ENCODE results near the gene TCP11L2. TPM values are rescaled to one million over a fixed set of nuclear protein-coding genes. Genes with fewer than 3 reads are reported as not detected.
"Not testable (repeated sequence)": the region's sequence is repeated elsewhere in the genome, so short reads cannot be mapped to it uniquely, and the experiment has no call there.

Gene TCP11L2
- total RNA-seq, 2 experiments from 2014 or later: 40.9 to 50.8 TPM

DNA sequence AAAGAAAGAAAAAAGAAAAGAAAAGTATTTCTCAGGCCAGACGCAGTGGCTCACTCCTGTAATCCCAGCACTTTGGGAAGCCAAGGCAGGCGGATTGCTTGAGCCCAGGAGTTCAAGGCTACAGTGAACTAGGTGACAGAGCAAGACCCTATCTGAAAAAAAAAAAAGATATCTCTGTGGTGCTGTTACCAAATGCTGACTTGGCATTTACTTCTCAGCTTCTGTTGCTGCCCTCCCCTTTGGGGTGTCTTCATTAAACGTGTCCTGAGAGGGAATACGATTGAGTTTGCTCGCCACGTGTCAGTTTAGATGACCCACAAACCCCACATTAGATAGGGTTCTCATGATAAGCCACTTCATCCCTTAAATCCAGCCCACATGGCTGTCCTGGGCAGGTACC is 50.6 kb downstream of the TCP11L2 start:
- Mint-ChIP-seq H3K4me1 (peaks cover 6% of the 10 kb centered on the region), H3K9me3 (no peaks in the 10 kb centered on the region), H3K36me3 (no peaks in the 10 kb centered on the region), H3K4me3 (no peak overlapping the region), H3K27ac (no peak overlapping the region), H3K27me3 (peaks cover 4% of the 10 kb centered on the region)
- ATAC-seq (ENCODE audit: low read depth) (no peak), DNase-seq (no peak)
- POLR2A ChIA-PET: no interaction called here

- H3K36me3 Mint-ChIP-seq: no peaks in the 10 kb centered on the region
- ATAC-seq (ENCODE audit: low read depth): peak; percentile 91
- peak; percentile 96 for DNase-seq
- POLR2A ChIA-PET: interaction anchor here (0.6 to 2.5 kb wide), 13 partner anchors 10 to 600 kb away, joined by 3 to 23 read pairs (median 4); partner anchors contain the start of genes TCP11L2 and TMEM263
- no peaks in the 10 kb centered on the region for H3K9me3 Mint-ChIP-seq
- H3K27me3 Mint-ChIP-seq: no peaks in the 10 kb centered on the region
- peaks cover 12% of the 10 kb centered on the region for H3K4me1 Mint-ChIP-seq
- peak within 1 kb of the TSS; percentile 80 for H3K4me3 Mint-ChIP-seq
- peak within 1 kb of the TSS; percentile 80 for H3K27ac Mint-ChIP-seq
Measured at GRCh38 chr12:106357549-106358395, 55.2 kb downstream of the TCP11L2 start, which contains the start of gene POLR3B. TSS of gene POLR3B (plus strand) at chr12:106357748. CDS start at chr12:106357880, 132 bp downstream.

GRCh38 chr12:106358396-106359241 is 56.1 kb downstream of the TCP11L2 start:
- peak overlapping the region; percentile 80 for H3K27ac Mint-ChIP-seq
- no peaks in the 10 kb centered on the region for H3K27me3 Mint-ChIP-seq
- H3K36me3 Mint-ChIP-seq: no peaks in the 10 kb centered on the region
- H3K9me3 Mint-ChIP-seq: no peaks in the 10 kb centered on the region
- H3K4me3 Mint-ChIP-seq: peak overlapping the region; percentile 80
- peaks cover 12% of the 10 kb centered on the region for H3K4me1 Mint-ChIP-seq
- no peak for ATAC-seq (ENCODE audit: low read depth)
- POLR2A ChIA-PET: interaction anchor here (0.6 to 2.5 kb wide), 9 partner anchors 14 to 599 kb away, joined by 3 to 23 read pairs (median 4); partner anchors contain the start of genes TCP11L2 and TMEM263
- no peak for DNase-seq

DNA sequence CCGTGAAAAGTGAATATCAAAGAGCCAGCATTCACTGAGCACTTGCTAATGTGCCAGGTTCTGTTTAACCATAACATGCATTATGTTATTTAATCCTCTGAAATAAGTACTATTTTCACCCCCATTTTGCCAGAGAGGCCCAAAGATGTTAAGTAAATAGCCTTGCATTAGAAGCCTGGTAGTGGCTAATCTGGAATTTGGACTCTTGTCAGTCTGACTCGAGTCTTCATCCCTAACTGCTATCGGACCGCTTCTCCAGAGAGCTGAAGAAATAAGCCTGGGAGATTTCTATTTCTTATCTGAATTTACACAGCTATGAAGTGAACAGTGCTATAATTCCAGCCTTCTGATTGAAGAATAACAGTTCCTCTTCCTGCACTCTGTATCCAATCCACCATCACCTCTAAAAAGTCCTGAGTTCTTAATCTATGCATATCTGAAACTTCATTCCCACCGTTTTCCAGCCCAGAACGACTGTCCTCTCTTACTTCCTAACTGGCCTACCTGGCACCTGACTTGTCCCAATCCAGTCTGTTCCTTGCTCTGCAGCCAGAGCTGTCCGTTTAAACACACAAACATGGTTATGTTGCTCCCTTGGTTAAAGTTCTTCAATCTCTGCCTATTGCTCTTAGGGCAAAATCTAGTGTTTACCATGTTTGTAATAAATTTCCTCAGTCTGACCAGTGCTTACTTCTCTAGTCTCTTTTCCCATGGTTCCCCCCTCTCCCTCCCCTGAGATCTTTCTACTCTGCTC is 57.3 kb downstream of the TCP11L2 start:
- Mint-ChIP-seq H3K9me3 (no peaks in the 10 kb centered on the region), H3K36me3 (no peaks in the 10 kb centered on the region), H3K4me3 (no peak overlapping the region), H3K27me3 (no peaks in the 10 kb centered on the region), H3K27ac (no peak overlapping the region), H3K4me1 (peaks cover 14% of the 10 kb centered on the region)
- ATAC-seq (ENCODE audit: low read depth) (no peak), DNase-seq (no peak)
- POLR2A ChIA-PET: no interaction called here

- Mint-ChIP-seq H3K4me1 (peaks cover 14% of the 10 kb centered on the region), H3K36me3 (no peaks in the 10 kb centered on the region), H3K27me3 (no peaks in the 10 kb centered on the region), H3K9me3 (no peaks in the 10 kb centered on the region), H3K4me3 (no peak overlapping the region), H3K27ac (no peak overlapping the region)
- ATAC-seq (ENCODE audit: low read depth) (no peak), DNase-seq (no peak)
- POLR2A ChIA-PET: no interaction called here
Measured at GRCh38 chr12:106360400-106360994, 58.0 kb downstream of the TCP11L2 start.

DNA sequence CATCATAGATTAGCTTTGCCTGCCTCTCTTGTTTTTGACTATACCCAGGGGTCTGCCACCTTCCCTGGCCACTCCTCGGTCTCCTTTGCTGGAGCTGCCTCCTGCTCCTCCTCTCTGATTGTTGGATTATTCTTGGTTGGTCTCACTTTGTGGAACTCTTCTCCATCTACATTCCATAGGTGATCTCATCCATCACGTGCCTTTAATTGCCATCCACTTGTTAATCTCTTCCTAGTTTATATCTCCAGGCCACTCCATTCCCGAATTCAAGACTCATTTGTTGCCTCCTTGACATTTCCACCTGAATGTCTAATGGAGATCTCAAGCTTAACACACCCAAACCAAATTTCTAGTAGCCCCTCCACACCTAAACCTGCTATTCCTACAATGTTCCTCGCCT is 60.4 kb downstream of the TCP11L2 start:
- DNase-seq: no peak
- no peaks in the 10 kb centered on the region for H3K9me3 Mint-ChIP-seq

DNA sequence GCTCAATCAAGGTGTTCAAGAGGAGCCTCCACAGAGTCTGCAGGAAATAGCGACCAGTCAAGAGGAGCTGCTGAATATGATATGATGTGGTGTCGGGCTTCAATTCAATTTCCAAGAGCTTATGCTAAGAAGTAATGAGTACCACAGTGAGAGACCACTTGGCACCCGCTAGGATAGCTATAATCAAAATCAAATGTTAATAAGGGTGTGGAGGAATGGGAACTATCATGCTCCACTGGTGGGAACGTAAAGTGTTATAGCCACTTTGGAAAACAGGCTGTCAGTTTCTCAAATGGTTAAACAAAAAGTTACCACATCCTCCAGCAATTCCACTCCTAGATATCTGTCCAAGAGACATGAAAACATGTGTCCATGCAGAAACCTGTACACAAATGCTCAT is 61.7 kb downstream of the TCP11L2 start:
- Mint-ChIP-seq H3K36me3 (no peaks in the 10 kb centered on the region), H3K27me3 (no peaks in the 10 kb centered on the region), H3K9me3 (no peaks in the 10 kb centered on the region), H3K4me3 (no peak overlapping the region), H3K27ac (no peak overlapping the region), H3K4me1 (peaks cover 2% of the 10 kb centered on the region)
- DNase-seq: no peak
- ATAC-seq (ENCODE audit: low read depth): no peak
- POLR2A ChIA-PET: no interaction called here

More for the DNA sequence above, 60.4 kb downstream of the TCP11L2 start:
- Mint-ChIP-seq H3K4me1 (peaks cover 8% of the 10 kb centered on the region), H3K27ac (no peak overlapping the region), H3K36me3 (no peaks in the 10 kb centered on the region), H3K4me3 (no peak overlapping the region), H3K27me3 (no peaks in the 10 kb centered on the region)
- no peak for ATAC-seq (ENCODE audit: low read depth)
- POLR2A ChIA-PET: no interaction called here

GRCh38 chr12:106369624-106370346 is 67.3 kb downstream of the TCP11L2 start:
- Mint-ChIP-seq H3K27me3 (no peaks in the 10 kb centered on the region), H3K4me3 (no peak overlapping the region), H3K9me3 (peaks cover 1% of the 10 kb centered on the region), H3K27ac (no peak overlapping the region), H3K4me1 (peaks cover 2% of the 10 kb centered on the region), H3K36me3 (peaks cover 21% of the 10 kb centered on the region)
- no peak for ATAC-seq (ENCODE audit: low read depth)
- POLR2A ChIA-PET: no interaction called here
- DNase-seq: no peak

DNA sequence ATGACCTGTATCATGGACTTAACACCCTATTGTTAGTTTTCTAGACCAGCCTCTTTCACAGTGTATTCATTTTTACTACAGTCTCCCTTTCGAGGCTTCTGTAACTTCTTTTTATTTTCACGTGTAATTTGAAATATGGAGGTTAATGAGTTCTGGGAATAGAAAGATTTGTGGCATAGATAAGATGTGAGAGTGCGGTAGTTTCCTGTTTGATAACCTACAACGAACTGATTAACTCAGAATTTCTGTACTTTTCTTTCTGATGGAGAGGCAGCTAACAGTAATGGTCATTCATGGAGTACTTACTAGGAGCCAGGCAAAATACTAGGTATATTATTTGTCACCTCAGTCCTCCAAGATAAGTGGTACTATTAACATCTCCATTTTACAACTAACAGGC is 76.3 kb downstream of the TCP11L2 start:
- peaks cover 65% of the 10 kb centered on the region for H3K36me3 Mint-ChIP-seq
- peak overlapping the region; percentile 45 for H3K4me3 Mint-ChIP-seq

DNA sequence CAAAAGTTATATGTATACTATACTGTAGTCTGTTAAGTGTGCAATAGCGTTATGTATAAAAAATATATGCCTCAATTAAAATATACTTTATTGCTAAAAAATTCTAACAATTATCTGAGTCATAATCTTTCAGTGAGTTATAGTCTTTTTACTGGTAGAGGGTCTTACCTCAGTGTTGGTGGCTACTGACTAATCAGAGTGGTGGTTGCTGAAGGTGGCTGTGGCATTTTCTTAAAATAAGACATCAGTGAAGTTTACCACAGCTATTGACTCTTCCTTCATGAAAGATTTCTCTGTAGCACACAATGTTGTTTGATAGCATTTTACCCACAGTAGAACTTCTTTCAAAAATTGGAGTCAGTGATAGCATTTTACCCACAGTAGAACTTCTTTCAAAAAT is 78.4 kb downstream of the TCP11L2 start:
- peaks cover 11% of the 10 kb centered on the region for H3K4me1 Mint-ChIP-seq
- no peaks in the 10 kb centered on the region for H3K27me3 Mint-ChIP-seq
- POLR2A ChIA-PET: interaction anchor here (3.4 kb wide), 1 partner anchor 23 kb away, joined by 19 read pairs; the partner anchor contains the start of gene POLR3B
- no peak for ATAC-seq (ENCODE audit: low read depth)
- H3K9me3 Mint-ChIP-seq: peaks cover 9% of the 10 kb centered on the region
- H3K36me3 Mint-ChIP-seq: peaks cover 51% of the 10 kb centered on the region
- H3K4me3 Mint-ChIP-seq: no peak overlapping the region
- DNase-seq: no peak
- H3K27ac Mint-ChIP-seq: no peak overlapping the region

More for the DNA sequence above, 76.3 kb downstream of the TCP11L2 start:
- peaks cover 11% of the 10 kb centered on the region for H3K4me1 Mint-ChIP-seq
- DNase-seq: no peak
- peaks cover 9% of the 10 kb centered on the region for H3K9me3 Mint-ChIP-seq
- H3K27ac Mint-ChIP-seq: no peak overlapping the region
- no peaks in the 10 kb centered on the region for H3K27me3 Mint-ChIP-seq
- peak; percentile 22 for ATAC-seq (ENCODE audit: low read depth)
- POLR2A ChIA-PET: interaction anchor here (3.4 kb wide), 1 partner anchor 21 kb away, joined by 19 read pairs; the partner anchor contains the start of gene POLR3B

- H3K4me3 Mint-ChIP-seq; ATAC-seq (ENCODE audit: low read depth); H3K27me3 Mint-ChIP-seq; H3K27ac Mint-ChIP-seq; DNase-seq; POLR2A ChIA-PET; H3K9me3 Mint-ChIP-seq: not testable (repeated sequence)
- Mint-ChIP-seq H3K4me1 (peaks cover 13% of the 10 kb centered on the region), H3K36me3 (peaks cover 45% of the 10 kb centered on the region)
Measured at GRCh38 chr12:106381866-106382265, 79.3 kb downstream of the TCP11L2 start.

All from activated naive CD8-positive, alpha-beta T cell treated with anti-CD3 and anti-CD28 coated beads, Interleukin-2, amount 10 ng/mL, durations not matched to agents 7 days and 5 days (primary cell).